ENCODE data around the gene DRD1. TPM values are rescaled to one million over a fixed set of nuclear protein-coding genes. Genes with fewer than 3 reads are reported as not detected.

DRD1 gene
- total RNA-seq (2014; rRNA removed; shearing (Covaris generic)), result not detected in 2 replicates
- polyA plus RNA-seq (2015; cell fraction: cytosol; rRNA removed), result not detected in 2 replicates
- polyA plus RNA-seq (2015; cell fraction: nucleus; rRNA removed), result not detected in 2 replicates

GRCh38 chr5:175444060-175444904 lies at the start of gene DRD1:
Gene DRD1, minus strand, starts transcription at chr5:175444182. Its CDS starts 1,083 bp downstream, at chr5:175443099.
- DNase-seq (ENCODE audit: low read depth, low spot score), result peak; percentile 9

GRCh38 chr5:175493726-175494125 lies 49.7 kb upstream of the DRD1 start:
- in situ Hi-C loops (cut with HindIII; ENCODE audit: low pct_unique_long_range_greater_than_20kb, low sequenced_read_pairs), result no loop called here
- DNase-seq (ENCODE audit: low read depth, low spot score), result no peak

More at GRCh38 chr5:175444060-175444904, at the start of gene DRD1:
- in situ Hi-C loops (cut with HindIII; ENCODE audit: low pct_unique_long_range_greater_than_20kb, low sequenced_read_pairs), result no loop called here

- no peak for DNase-seq (ENCODE audit: low read depth, low spot score)
- in situ Hi-C loops (cut with HindIII; ENCODE audit: low pct_unique_long_range_greater_than_20kb, low sequenced_read_pairs), result no loop called here
Observed at GRCh38 chr5:175493260-175493659, 49.3 kb upstream of the DRD1 start.

- no peak for DNase-seq (ENCODE audit: low read depth, low spot score)
- in situ Hi-C loops (cut with HindIII; ENCODE audit: low pct_unique_long_range_greater_than_20kb, low sequenced_read_pairs), result no loop called here
Observed at GRCh38 chr5:175491223-175491622, 47.2 kb upstream of the DRD1 start.

GRCh38 chr5:175489693-175490443 lies 45.9 kb upstream of the DRD1 start:
- in situ Hi-C loops (cut with HindIII; ENCODE audit: low pct_unique_long_range_greater_than_20kb, low sequenced_read_pairs), result no loop called here
- DNase-seq (ENCODE audit: low read depth, low spot score), result no peak

- DNase-seq (ENCODE audit: low read depth, low spot score), result no peak
- in situ Hi-C loops (cut with HindIII; ENCODE audit: low pct_unique_long_range_greater_than_20kb, low sequenced_read_pairs), result no loop called here
Observed at GRCh38 chr5:175487514-175488222, 43.7 kb upstream of the DRD1 start.

GRCh38 chr5:175485631-175486030 lies 41.6 kb upstream of the DRD1 start:
- no peak for DNase-seq (ENCODE audit: low read depth, low spot score)
- in situ Hi-C loops (cut with HindIII; ENCODE audit: low pct_unique_long_range_greater_than_20kb, low sequenced_read_pairs), result no loop called here

- in situ Hi-C loops (cut with HindIII; ENCODE audit: low pct_unique_long_range_greater_than_20kb, low sequenced_read_pairs), result no loop called here
- DNase-seq (ENCODE audit: low read depth, low spot score), result no peak
Observed at GRCh38 chr5:175484829-175485228, 40.8 kb upstream of the DRD1 start.

GRCh38 chr5:175484322-175484721 lies 40.3 kb upstream of the DRD1 start:
- in situ Hi-C loops (cut with HindIII; ENCODE audit: low pct_unique_long_range_greater_than_20kb, low sequenced_read_pairs), result no loop called here
- no peak for DNase-seq (ENCODE audit: low read depth, low spot score)

- DNase-seq (ENCODE audit: low read depth, low spot score), result no peak
- in situ Hi-C loops (cut with HindIII; ENCODE audit: low pct_unique_long_range_greater_than_20kb, low sequenced_read_pairs), result no loop called here
Observed at GRCh38 chr5:175483337-175483736, 39.4 kb upstream of the DRD1 start.

- DNase-seq (ENCODE audit: low read depth, low spot score), result no peak
- in situ Hi-C loops (cut with HindIII; ENCODE audit: low pct_unique_long_range_greater_than_20kb, low sequenced_read_pairs), result no loop called here
Observed at GRCh38 chr5:175479125-175479881, 35.3 kb upstream of the DRD1 start.

- in situ Hi-C loops (cut with HindIII; ENCODE audit: low pct_unique_long_range_greater_than_20kb, low sequenced_read_pairs), result no loop called here
- DNase-seq (ENCODE audit: low read depth, low spot score), result peak; percentile 66
Observed at GRCh38 chr5:175478384-175479124, 34.6 kb upstream of the DRD1 start, which contains the start of gene SFXN1. Gene SFXN1, plus strand, starts transcription at chr5:175478560. Its CDS starts 13,544 bp downstream, at chr5:175492104.

- DNase-seq (ENCODE audit: low read depth, low spot score), result no peak
- in situ Hi-C loops (cut with HindIII; ENCODE audit: low pct_unique_long_range_greater_than_20kb, low sequenced_read_pairs), result no loop called here
Observed at GRCh38 chr5:175478008-175478383, 34.0 kb upstream of the DRD1 start.

GRCh38 chr5:175477440-175477839 lies 33.5 kb upstream of the DRD1 start:
- DNase-seq (ENCODE audit: low read depth, low spot score), result no peak
- in situ Hi-C loops (cut with HindIII; ENCODE audit: low pct_unique_long_range_greater_than_20kb, low sequenced_read_pairs), result no loop called here

- in situ Hi-C loops (cut with HindIII; ENCODE audit: low pct_unique_long_range_greater_than_20kb, low sequenced_read_pairs), result no loop called here
- DNase-seq (ENCODE audit: low read depth, low spot score), result no peak
Observed at GRCh38 chr5:175475248-175475647, 31.3 kb upstream of the DRD1 start.

GRCh38 chr5:175472378-175472777 lies 28.4 kb upstream of the DRD1 start:
- in situ Hi-C loops (cut with HindIII; ENCODE audit: low pct_unique_long_range_greater_than_20kb, low sequenced_read_pairs), result no loop called here
- DNase-seq (ENCODE audit: low read depth, low spot score), result no peak

GRCh38 chr5:175471628-175472027 lies 27.6 kb upstream of the DRD1 start:
- in situ Hi-C loops (cut with HindIII; ENCODE audit: low pct_unique_long_range_greater_than_20kb, low sequenced_read_pairs), result no loop called here
- no peak for DNase-seq (ENCODE audit: low read depth, low spot score)

Measured in SK-MEL-5 (cell line).